ENCODE results near the gene CDX2. TPM values are rescaled to one million over a fixed set of nuclear protein-coding genes. Genes with fewer than 3 reads are reported as not detected.

The CDX2 gene
- total RNA-seq, 2 experiments from 2014 or later, result not detected

DNA sequence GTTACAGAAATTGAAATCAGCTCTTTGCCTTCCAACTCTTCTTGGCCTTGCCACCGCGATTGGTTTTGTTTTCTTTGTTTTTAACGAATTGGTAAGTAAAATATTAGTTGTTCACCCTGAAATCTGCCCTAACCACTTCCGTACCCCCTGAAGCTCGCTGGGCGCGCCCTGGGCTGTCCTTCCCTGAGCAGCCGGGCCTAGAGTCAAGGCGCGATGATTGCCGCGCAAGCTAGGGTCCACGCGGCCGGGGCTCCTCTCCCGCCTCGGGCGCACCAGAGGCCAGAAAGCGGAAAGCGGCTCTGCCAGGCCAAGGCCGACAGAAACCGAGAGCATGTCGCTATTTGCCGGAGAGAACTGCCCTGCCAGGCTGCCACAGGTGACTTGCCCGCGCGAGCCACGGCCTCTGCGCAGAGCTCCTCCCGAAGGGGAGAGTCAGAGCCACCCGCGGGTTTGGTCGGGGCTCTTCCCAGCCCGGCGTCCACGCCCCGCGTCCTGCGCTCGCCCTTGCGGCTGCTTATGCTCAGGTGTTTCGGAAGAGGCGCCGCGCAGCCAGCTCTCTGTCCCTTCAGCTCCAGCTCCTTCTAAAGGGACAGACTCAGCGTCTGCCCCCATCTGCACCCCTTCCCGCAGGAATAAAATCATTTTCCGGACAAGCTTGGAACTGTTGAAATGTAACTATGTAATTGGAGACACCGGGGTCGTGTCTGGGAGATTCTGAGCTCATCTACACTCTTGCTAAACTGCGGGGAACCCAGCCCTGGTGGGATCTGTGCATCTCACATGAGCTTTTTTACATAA, 6.6 kb upstream of the CDX2 start:
- no peak for ATAC-seq
- TF ChIP-seq, protein P1, sequence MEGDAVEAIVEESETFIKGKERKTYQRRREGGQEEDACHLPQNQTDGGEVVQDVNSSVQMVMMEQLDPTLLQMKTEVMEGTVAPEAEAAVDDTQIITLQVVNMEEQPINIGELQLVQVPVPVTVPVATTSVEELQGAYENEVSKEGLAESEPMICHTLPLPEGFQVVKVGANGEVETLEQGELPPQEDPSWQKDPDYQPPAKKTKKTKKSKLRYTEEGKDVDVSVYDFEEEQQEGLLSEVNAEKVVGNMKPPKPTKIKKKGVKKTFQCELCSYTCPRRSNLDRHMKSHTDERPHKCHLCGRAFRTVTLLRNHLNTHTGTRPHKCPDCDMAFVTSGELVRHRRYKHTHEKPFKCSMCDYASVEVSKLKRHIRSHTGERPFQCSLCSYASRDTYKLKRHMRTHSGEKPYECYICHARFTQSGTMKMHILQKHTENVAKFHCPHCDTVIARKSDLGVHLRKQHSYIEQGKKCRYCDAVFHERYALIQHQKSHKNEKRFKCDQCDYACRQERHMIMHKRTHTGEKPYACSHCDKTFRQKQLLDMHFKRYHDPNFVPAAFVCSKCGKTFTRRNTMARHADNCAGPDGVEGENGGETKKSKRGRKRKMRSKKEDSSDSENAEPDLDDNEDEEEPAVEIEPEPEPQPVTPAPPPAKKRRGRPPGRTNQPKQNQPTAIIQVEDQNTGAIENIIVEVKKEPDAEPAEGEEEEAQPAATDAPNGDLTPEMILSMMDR (IDR thresholded peaks at IDR 0.05), result no peak
- ChIA-PET POLR2A (interaction anchor here (0.6 to 1.2 kb wide), 3 partner anchors 17 to 60 kb away, joined by 3 to 4 read pairs (median 3); no protein-coding TSS in a partner anchor), CTCF (interaction anchor here (0.7 to 5.5 kb wide), 7 partner anchors 9 to 153 kb away, joined by 3 to 25 read pairs (median 4); no protein-coding TSS in a partner anchor)
- Mint-ChIP-seq H3K9me3 (no peaks in the 10 kb centered on the region), H3K4me3 (no peak overlapping the region), H3K27ac (no peak overlapping the region), H3K27me3 (peaks cover 78% of the 10 kb centered on the region), H3K36me3 (ENCODE audit: low read depth) (no peaks in the 10 kb centered on the region), H3K4me1 (ENCODE audit: low read depth) (peaks cover 12% of the 10 kb centered on the region)
- intact Hi-C loops (cut with micrococcal nuclease), result no loop called here
- no peak for DNase-seq

DNA sequence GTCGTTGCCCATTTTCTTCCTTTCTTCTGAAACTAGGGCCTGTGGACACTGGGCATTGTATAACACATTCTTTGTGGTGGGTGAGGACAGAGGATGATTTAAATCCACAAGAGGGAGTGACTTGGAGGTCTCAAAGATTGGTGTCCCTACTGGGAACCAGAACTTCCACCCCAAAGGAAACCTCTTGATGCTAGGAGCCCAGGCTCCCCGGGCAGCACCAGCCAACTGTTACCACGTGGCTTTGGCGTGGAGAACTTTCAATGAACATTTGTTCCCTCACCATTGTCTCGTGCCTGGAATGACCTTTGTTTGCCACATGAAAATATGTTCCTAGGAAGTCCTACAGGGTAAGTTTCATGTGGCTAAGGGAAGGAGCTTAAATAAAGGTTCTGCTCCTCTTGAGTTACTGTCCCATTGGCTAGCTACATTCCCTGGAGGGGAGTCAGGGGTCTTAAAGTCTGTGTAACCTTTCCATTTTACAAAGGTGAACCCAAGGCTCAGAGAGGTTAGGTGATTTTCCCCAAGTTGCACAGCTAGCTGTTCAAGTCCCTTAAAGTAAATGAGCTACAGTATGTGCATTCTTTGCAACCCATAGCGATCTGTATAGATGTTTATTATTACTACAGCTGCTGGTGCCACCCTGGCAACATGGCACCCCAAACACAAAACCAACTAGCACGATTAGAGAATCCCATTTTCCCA, 5.0 kb upstream of the CDX2 start:
- peaks cover 17% of the 10 kb centered on the region for H3K4me1 Mint-ChIP-seq (ENCODE audit: low read depth)
- H3K36me3 Mint-ChIP-seq (ENCODE audit: low read depth), result no peaks in the 10 kb centered on the region
- TF ChIP-seq, protein P1 (IDR thresholded peaks at IDR 0.05), result no peak
- CTCF ChIA-PET, result interaction anchor here (1.0 to 5.5 kb wide), 6 partner anchors 20 to 612 kb away, joined by 3 to 25 read pairs (median 4); no protein-coding TSS in a partner anchor
- intact Hi-C loops (cut with micrococcal nuclease), result no loop called here
- H3K27me3 Mint-ChIP-seq, result peaks cover 77% of the 10 kb centered on the region
- DNase-seq (no peak), ATAC-seq (no peak)
- H3K27ac Mint-ChIP-seq, result no peak overlapping the region
- H3K4me3 Mint-ChIP-seq, result no peak overlapping the region
- POLR2A ChIA-PET, result no interaction called here
- H3K9me3 Mint-ChIP-seq, result no peaks in the 10 kb centered on the region

DNA sequence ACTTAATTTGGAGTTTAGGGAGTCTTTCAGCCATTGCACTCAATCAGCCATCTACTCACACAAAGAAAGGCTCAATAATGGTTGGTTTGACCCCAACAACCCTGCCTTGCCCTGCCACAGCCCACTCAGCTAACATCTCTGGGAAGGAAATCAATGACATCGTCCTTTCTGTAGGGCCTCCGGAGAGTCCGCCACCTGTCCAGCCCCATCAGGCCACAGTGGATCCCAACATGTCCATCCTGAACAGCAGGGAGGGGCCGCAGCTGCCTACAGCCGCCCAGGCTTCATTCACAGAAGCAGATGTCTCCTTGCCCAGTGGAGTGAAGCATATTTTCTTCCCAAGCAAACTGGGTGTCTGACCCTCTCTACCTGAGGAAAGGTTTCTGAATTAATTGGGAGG, 4.2 kb upstream of the CDX2 start:
- TF ChIP-seq, protein P1 (IDR thresholded peaks at IDR 0.05), result no peak
- no peak for DNase-seq
- ChIA-PET CTCF (interaction anchor here (1.2 to 7.0 kb wide), 4 partner anchors 11 to 146 kb away, joined by 4 to 46 read pairs (median 17); no protein-coding TSS in a partner anchor), POLR2A (interaction anchor here (1.0 kb wide), 1 partner anchor 250 kb away, joined by 3 read pairs; no protein-coding TSS in a partner anchor)
- intact Hi-C loops (cut with micrococcal nuclease), result no loop called here
- no peaks in the 10 kb centered on the region for H3K36me3 Mint-ChIP-seq (ENCODE audit: low read depth)
- no peak overlapping the region for H3K27ac Mint-ChIP-seq
- ATAC-seq, result no peak
- no peaks in the 10 kb centered on the region for H3K9me3 Mint-ChIP-seq
- no peak overlapping the region for H3K4me3 Mint-ChIP-seq
- peaks cover 71% of the 10 kb centered on the region for H3K27me3 Mint-ChIP-seq
- H3K4me1 Mint-ChIP-seq (ENCODE audit: low read depth), result peaks cover 17% of the 10 kb centered on the region

DNA sequence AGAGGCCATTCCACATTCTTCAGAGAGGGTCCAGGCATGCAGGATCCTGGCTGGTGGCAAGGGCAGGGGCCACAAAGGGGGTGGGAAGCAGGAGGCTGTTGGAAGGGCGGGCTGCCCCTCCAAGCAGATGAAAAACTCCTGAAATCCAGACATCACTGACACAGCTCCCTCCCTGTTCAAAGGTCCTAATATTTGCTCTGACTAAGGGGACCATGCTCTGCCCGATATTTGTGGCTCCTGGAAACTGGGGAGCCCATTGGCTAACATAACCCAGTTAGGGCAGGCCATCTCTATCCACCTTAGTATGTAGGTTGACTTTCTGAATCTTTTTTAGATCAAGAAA, 3.3 kb upstream of the CDX2 start:
- TF ChIP-seq, protein P1 (IDR thresholded peaks at IDR 0.05), result no peak
- Mint-ChIP-seq H3K36me3 (ENCODE audit: low read depth) (no peaks in the 10 kb centered on the region), H3K4me1 (ENCODE audit: low read depth) (peaks cover 21% of the 10 kb centered on the region), H3K27me3 (peaks cover 77% of the 10 kb centered on the region), H3K27ac (no peak overlapping the region), H3K4me3 (no peak overlapping the region), H3K9me3 (no peaks in the 10 kb centered on the region)
- ATAC-seq (no peak), DNase-seq (no peak)
- intact Hi-C loops (cut with micrococcal nuclease), result no loop called here
- ChIA-PET POLR2A (interaction anchor here (1.0 kb wide), 1 partner anchor 249 kb away, joined by 3 read pairs; no protein-coding TSS in a partner anchor), CTCF (interaction anchor here (2.1 to 7.0 kb wide), 3 partner anchors 12 to 145 kb away, joined by 9 to 46 read pairs (median 25); no protein-coding TSS in a partner anchor)

Measured in activated CD8-positive, alpha-beta T cell treated with anti-CD3 and anti-CD28 coated beads for 36 hours (primary cell).